GM12872 (cell line): ENCODE measurements around the gene CST6.

Experiments used
- TF ChIP-seq, protein P1 (sequence below): IDR thresholded peaks from 3 replicates; pipeline ENCODE4 v1.5.1; 2011; ENCODE audit warnings: low read depth, mild to moderate bottlenecking, low read length, moderate library complexity; ENCODE audit not compliant: insufficient read depth

The CST6 gene

GRCh38 chr11:65972116-65972515 is 39.7 kb upstream of the CST6 start:
- TF ChIP-seq, protein P1, sequence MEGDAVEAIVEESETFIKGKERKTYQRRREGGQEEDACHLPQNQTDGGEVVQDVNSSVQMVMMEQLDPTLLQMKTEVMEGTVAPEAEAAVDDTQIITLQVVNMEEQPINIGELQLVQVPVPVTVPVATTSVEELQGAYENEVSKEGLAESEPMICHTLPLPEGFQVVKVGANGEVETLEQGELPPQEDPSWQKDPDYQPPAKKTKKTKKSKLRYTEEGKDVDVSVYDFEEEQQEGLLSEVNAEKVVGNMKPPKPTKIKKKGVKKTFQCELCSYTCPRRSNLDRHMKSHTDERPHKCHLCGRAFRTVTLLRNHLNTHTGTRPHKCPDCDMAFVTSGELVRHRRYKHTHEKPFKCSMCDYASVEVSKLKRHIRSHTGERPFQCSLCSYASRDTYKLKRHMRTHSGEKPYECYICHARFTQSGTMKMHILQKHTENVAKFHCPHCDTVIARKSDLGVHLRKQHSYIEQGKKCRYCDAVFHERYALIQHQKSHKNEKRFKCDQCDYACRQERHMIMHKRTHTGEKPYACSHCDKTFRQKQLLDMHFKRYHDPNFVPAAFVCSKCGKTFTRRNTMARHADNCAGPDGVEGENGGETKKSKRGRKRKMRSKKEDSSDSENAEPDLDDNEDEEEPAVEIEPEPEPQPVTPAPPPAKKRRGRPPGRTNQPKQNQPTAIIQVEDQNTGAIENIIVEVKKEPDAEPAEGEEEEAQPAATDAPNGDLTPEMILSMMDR, result no peak

- TF ChIP-seq, protein P1, result no peak
Observed at GRCh38 chr11:65973439-65974110, 38.2 kb upstream of the CST6 start.

- TF ChIP-seq, protein P1, result no peak
Observed at GRCh38 chr11:65975771-65976170, 36.0 kb upstream of the CST6 start.

DNA sequence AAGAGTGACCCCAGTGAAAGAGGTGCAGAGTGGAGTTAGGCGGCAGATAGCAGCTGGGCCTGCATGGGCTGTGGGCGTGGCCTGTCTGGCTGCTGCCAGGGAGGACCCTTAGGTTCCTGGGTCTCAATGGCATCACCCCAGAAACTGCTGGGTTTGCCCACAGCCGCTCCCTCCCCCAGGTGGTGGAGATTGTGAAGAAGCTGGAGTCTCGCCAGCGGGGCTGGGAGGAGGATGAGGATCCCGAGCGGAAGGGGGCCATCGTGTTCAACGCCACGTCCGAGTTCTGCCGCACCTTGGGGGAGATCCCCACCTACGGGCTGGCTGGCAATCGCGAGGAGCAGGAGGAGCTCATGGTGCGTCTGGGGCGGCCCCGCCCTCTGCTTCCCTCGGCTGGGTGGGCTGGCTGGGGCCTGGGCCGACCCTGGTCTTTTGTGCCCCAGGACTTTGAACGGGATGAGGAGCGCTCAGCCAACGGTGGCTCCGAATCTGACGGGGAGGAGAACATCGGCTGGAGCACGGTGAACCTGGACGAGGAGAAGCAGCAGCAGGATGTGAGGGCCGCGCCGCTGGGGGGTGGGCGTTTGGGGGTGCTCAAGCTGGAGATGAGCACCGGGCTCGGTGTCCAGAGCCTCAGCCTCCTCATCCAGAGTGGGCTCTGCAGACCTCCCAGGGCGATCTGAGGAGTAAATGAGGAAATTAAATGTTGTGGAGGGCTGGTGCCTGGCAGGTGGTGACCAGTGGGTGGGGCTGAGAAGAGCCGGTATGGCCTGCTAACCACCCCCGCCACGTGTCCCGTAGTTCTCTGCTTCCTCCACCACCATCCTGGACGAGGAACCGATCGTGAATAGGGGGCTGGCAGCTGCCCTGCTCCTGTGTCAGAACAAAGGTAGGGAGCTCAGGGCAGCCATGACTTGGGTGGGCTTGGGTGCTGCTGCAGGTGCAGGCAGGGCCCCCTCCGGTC is 35.3 kb upstream of the CST6 start:
- TF ChIP-seq, protein P1, result no peak

DNA sequence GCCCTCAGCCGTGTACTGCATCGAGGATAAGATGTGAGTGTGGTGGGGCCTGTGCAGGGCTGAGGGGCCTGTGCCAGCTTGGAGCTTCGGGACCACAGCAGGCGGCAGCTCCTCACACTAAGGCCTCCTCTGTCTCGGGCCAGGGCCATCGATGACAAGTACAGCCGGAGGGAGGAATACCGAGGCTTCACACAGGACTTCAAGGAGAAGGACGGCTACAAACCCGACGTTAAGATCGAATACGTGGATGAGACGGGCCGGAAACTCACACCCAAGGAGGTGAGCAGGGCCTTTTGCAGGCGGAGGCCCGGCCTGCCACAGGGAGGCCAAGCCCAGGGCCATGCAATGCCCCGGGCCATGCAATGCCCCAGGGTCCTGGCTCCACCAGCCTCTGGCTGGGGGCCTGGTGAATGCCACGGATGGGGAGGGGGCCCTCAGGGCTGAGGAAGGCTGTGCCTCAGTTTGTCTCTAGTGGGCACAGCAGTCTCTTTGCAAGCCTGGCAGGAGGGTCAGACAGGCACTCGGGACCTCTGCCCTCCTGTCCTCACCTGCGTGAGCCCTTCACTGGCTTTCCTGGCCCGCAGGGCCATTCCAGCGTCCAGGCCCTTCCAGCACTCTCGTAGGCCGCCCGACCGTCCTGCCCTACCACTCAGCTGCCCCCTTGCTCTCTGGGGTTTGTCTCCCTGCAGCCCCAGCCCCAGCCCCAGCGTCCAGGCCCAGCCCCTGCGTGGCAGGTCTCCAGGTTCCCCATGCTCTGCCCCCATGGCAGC is 34.0 kb upstream of the CST6 start:
- TF ChIP-seq, protein P1, result no peak

GRCh38 chr11:65978391-65979238 is 33.2 kb upstream of the CST6 start:
- TF ChIP-seq, protein P1, result no peak
